ENCODE results near the gene CLNK.
"Not testable (repeated sequence)": the region's sequence is repeated elsewhere in the genome, so short reads cannot be mapped to it uniquely, and the experiment has no call there.

The CLNK gene

GRCh38 chr4:10619855-10620254 lies 64.7 kb downstream of the CLNK start:
- Histone ChIP-seq H3K9me2 (replicated peaks; ENCODE audit: control insufficient read depth, low read length) (no peaks in the 10 kb centered on the region), H4K20me1 (ENCODE audit: control insufficient read depth, insufficient read depth, low read depth, low read length) (no peaks in the 10 kb centered on the region), H3K4me2 (ENCODE audit: low read length) (no peak overlapping the region), H3K9me3 (ENCODE audit: control insufficient read depth, insufficient read depth, low read length) (no peaks in the 10 kb centered on the region), H3K79me2 (ENCODE audit: control insufficient read depth, low read length) (no peaks in the 10 kb centered on the region), H3K36me3 (ENCODE audit: control insufficient read depth, low read length) (no peaks in the 10 kb centered on the region), H3F3A (ENCODE audit: control insufficient read depth, insufficient read depth) (no peaks in the 10 kb centered on the region), H3K4me1 (ENCODE audit: control insufficient read depth, low read length) (no peaks in the 10 kb centered on the region), H3K27me3 (ENCODE audit: control insufficient read depth, low read length) (no peaks in the 10 kb centered on the region), H3K4me3 (ENCODE audit: low read length) (no peak overlapping the region), H3K27ac (ENCODE audit: low read depth, low read length) (no peak overlapping the region)
- TF ChIP-seq EZH2phosphoT487 (IDR thresholded peaks at IDR 0.05; ENCODE audit: borderline replicate concordance, low read length) (no peak), CTCF (IDR thresholded peaks at IDR 0.05; ENCODE audit: low read depth, low read length, poor library complexity, severe bottlenecking) (no peak)

- Histone ChIP-seq H3K4me1 (ENCODE audit: control insufficient read depth, low read length) (no peaks in the 10 kb centered on the region), H4K20me1 (ENCODE audit: control insufficient read depth, insufficient read depth, low read depth, low read length) (no peaks in the 10 kb centered on the region), H3K4me2 (ENCODE audit: low read length) (no peak overlapping the region), H3K9me2 (replicated peaks; ENCODE audit: control insufficient read depth, low read length) (no peaks in the 10 kb centered on the region), H3K79me2 (ENCODE audit: control insufficient read depth, low read length) (no peaks in the 10 kb centered on the region), H3K36me3 (ENCODE audit: control insufficient read depth, low read length) (no peaks in the 10 kb centered on the region), H3K27me3 (ENCODE audit: control insufficient read depth, low read length) (no peaks in the 10 kb centered on the region), H3K9me3 (ENCODE audit: control insufficient read depth, insufficient read depth, low read length) (no peaks in the 10 kb centered on the region), H3F3A (ENCODE audit: control insufficient read depth, insufficient read depth) (no peaks in the 10 kb centered on the region), H3K27ac (ENCODE audit: low read depth, low read length) (no peak overlapping the region), H3K4me3 (ENCODE audit: low read length) (no peak overlapping the region)
- TF ChIP-seq EZH2phosphoT487 (IDR thresholded peaks at IDR 0.05; ENCODE audit: borderline replicate concordance, low read length) (no peak), CTCF (IDR thresholded peaks at IDR 0.05; ENCODE audit: low read depth, low read length, poor library complexity, severe bottlenecking) (no peak)
Measured at GRCh38 chr4:10619220-10619619, 65.3 kb downstream of the CLNK start.

GRCh38 chr4:10614926-10615325 lies 69.6 kb downstream of the CLNK start:
- H3K4me1 ChIP-seq (ENCODE audit: control insufficient read depth, low read length); H3K4me2 ChIP-seq (ENCODE audit: low read length); H3K36me3 ChIP-seq (ENCODE audit: control insufficient read depth, low read length); H3F3A ChIP-seq (ENCODE audit: control insufficient read depth, insufficient read depth); H3K27me3 ChIP-seq (ENCODE audit: control insufficient read depth, low read length); H3K79me2 ChIP-seq (ENCODE audit: control insufficient read depth, low read length); H3K27ac ChIP-seq (ENCODE audit: low read depth, low read length); H3K9me3 ChIP-seq (ENCODE audit: control insufficient read depth, insufficient read depth, low read length); H3K4me3 ChIP-seq (ENCODE audit: low read length); H4K20me1 ChIP-seq (ENCODE audit: control insufficient read depth, insufficient read depth, low read depth, low read length); H3K9me2 ChIP-seq (replicated peaks; ENCODE audit: control insufficient read depth, low read length): not testable (repeated sequence)

- TF ChIP-seq EZH2phosphoT487 (IDR thresholded peaks at IDR 0.05; ENCODE audit: borderline replicate concordance, low read length) (no peak), CTCF (IDR thresholded peaks at IDR 0.05; ENCODE audit: low read depth, low read length, poor library complexity, severe bottlenecking) (no peak)
- Histone ChIP-seq H3K9me2 (replicated peaks; ENCODE audit: control insufficient read depth, low read length) (no peaks in the 10 kb centered on the region), H3K9me3 (ENCODE audit: control insufficient read depth, insufficient read depth, low read length) (no peaks in the 10 kb centered on the region), H3K27me3 (ENCODE audit: control insufficient read depth, low read length) (no peaks in the 10 kb centered on the region), H3F3A (ENCODE audit: control insufficient read depth, insufficient read depth) (no peaks in the 10 kb centered on the region), H3K4me3 (ENCODE audit: low read length) (no peak overlapping the region), H3K27ac (ENCODE audit: low read depth, low read length) (no peak overlapping the region), H3K36me3 (ENCODE audit: control insufficient read depth, low read length) (no peaks in the 10 kb centered on the region), H4K20me1 (ENCODE audit: control insufficient read depth, insufficient read depth, low read depth, low read length) (no peaks in the 10 kb centered on the region), H3K4me1 (ENCODE audit: control insufficient read depth, low read length) (no peaks in the 10 kb centered on the region), H3K4me2 (ENCODE audit: low read length) (no peak overlapping the region), H3K79me2 (ENCODE audit: control insufficient read depth, low read length) (no peaks in the 10 kb centered on the region)
Measured at GRCh38 chr4:10613926-10614478, 70.6 kb downstream of the CLNK start.

All from DOHH2 (cell line).